ENCODE measurements around the gene NELL1. TPM values are rescaled to one million over a fixed set of nuclear protein-coding genes. Genes with fewer than 3 reads are reported as not detected.
"Not testable (repeated sequence)": the region's sequence is repeated elsewhere in the genome, so short reads cannot be mapped to it uniquely, and the experiment has no call there.

The NELL1 gene
- polyA plus RNA-seq, 5 donors = 0.28 to 2.5 (median 0.54) TPM

- DNase-seq = no peak
Measured at GRCh38 chr11:21198498-21198897, 529.1 kb downstream of the NELL1 start.

DNA sequence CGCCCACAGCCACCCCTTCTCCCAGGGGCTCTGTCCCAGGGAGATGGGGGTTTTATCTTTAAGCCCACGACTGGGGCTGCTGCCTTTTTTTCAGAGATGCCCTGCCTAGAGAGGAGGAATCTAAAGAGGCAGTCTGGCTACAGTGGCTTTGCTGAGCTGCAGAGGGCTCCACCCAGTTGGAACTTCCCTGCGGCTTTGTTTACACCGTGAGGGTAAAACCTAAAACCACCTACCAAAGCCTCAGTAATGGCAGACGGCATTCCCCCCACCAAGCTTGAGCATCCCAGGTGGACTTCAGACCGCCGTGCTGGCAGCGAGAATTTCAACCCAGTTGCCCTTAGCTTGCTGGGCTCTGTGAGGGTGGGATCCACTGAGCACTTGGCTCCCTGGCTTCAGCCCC is 535.8 kb downstream of the NELL1 start:
- DNase-seq = no peak

GRCh38 chr11:21225860-21226259 is 556.5 kb downstream of the NELL1 start:
- DNase-seq = no peak

DNA sequence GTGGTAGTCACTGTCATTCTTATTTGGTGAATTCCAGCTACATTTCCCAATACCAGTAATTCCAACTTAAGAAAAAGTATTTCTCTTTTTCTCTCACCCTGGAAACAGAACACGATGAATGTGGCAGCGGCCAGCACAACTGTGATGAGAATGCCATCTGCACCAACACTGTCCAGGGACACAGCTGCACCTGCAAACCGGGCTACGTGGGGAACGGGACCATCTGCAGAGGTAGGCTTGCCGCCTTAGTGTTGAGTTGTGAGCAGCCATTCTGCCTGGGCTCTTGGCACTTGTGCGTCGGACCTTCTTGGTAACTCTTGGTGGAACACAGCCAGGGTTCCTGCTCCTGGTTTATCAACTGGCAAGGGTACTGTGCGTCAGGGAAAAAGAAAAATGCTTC is 559.8 kb downstream of the NELL1 start:
- DNase-seq = no peak

- no peak for DNase-seq
Measured at GRCh38 chr11:21250196-21250595, 580.8 kb downstream of the NELL1 start.

- DNase-seq = no peak
Measured at GRCh38 chr11:21254055-21254454, 584.7 kb downstream of the NELL1 start.

DNA sequence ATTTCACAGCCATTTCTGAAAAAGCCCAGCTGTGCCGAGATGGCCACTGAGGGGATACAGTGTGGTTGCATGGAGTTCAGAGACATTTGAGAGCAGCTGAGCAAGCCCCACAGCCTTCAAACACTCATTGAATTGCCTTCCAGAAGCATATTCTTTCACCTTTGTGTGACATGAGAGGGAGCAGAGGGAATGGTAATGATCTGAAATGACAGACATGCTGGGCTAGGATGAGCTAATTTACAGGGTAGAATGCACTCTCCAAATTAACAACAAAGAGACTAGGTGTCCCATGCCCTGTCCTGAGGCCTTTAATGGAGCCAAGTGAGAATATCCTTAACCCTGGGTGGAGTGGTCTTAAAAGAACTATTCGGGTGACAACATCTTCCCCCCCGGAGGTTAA is 585.4 kb downstream of the NELL1 start:
- DNase-seq = no peak

DNA sequence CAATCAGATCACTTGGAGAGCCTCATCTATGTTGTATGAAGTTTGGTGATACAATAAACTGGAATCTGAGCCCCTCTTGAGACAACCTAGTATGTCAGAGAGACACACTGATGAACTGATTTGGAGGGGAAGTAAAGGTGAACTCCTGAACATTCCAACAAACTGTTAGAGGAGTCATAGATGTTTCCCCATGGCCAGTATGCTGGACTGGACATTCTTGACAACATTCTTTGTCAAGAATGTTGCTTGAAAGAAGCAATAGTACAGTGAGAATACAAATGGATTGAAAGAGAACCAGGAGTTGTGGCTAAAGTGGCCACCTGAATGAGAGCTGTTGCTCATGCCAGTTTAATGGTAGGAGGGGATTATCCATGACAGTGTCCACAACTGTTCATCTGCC is 588.1 kb downstream of the NELL1 start:
- DNase-seq = no peak

DNA sequence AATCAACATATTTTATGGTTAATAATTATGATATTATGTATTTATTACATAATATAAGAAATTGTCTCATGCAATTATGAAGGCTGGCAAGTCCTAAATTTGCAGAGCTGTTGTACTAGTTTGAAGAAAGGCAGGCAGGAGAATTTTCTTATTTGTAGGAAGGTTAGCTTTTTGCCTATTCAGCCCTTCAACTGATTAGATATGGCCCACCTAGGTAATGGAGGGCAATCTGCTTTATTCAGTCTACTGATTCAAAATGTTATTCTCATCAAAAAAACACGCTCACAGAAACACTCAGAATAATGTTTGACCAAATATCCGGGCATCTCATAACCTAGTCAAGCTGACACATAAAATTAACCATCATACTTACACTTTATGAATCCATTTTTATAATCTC is 589.0 kb downstream of the NELL1 start:
- no peak for DNase-seq

- no peak for DNase-seq
Measured at GRCh38 chr11:21260101-21260500, 590.7 kb downstream of the NELL1 start.

- no peak for DNase-seq
Measured at GRCh38 chr11:21262992-21263391, 593.6 kb downstream of the NELL1 start.

- DNase-seq = no peak
Measured at GRCh38 chr11:21264125-21264524, 594.7 kb downstream of the NELL1 start.

- DNase-seq = no peak
Measured at GRCh38 chr11:21268036-21268435, 598.6 kb downstream of the NELL1 start.

DNA sequence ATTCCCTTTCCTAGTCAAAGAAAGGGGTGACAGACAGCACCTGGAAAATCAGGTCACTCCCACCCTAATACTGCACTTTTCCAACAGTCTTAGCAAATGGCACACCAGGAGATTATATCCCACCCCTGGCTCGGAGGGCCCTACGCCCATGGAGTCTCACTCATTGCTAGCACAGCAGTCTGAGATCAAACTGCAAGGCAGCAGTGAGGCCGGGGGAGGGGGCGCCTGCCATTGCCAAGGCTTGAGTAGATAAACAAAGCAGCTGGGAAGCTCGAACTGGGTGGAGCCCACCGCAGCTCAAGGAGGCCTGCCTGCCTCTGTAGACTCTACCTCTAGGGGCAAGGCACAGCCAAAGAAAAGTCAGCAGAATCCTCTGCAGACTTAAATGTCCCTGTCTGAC is 602.8 kb downstream of the NELL1 start:
- DNase-seq = not testable (repeated sequence)

DNA sequence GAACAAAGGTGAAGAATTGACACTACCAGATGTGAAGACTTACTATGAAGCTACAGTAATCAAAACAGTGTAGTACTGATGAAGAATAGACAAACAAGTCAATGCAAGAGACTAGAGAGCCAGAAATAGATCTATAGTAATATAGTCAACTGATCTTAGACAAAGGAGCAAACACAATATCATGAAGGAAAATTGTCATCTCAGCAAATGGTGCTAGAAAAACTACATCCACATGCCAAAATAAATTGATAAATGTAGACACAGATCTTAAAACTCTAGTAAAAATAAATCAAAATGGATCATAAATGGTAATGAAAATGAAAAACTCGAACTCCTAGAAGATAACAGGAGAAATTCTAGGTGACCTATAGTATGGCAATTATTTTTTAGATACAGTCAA is 609.5 kb downstream of the NELL1 start:
- DNase-seq = no peak

DNA sequence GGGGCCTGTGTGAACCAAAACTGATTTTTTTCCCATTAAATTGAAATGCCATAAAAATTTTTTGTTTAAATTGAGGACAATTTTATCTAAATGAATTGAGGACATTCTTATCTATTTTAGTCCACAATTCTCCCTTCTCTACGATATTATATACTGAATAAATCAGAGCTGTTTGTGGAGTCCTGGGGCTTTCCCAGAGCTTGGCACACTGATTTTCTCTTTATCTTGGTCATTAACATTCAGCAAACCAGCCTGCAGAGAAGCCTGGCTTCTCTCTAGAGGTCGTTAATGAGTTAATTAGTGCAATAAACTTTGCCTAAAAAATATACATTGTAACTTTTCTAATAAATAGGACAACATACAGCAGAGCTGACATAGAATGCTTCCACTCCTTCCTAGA is 615.7 kb downstream of the NELL1 start:
- no peak for DNase-seq

GRCh38 chr11:21289686-21290085 is 620.3 kb downstream of the NELL1 start:
- DNase-seq = no peak

DNA sequence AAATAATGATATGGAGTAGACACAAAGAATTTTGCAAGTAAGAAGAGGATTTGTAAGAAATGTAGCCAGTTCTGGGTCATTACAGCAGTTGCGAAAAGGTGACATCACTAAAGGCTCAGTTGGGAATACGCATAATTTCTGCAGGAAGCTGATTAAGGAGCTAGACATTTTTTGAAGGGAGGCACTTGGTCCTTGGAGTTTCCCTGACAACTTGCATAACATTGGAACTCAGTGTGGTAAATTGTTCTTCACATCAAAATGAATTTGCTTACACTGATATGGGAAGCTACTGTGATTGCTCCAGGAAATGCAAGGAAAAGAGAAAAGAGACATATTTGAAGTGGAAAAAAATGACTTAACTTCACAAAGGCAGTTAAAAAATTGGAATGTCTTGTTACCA is 626.1 kb downstream of the NELL1 start:
- DNase-seq = no peak

- no peak for DNase-seq
Measured at GRCh38 chr11:21301981-21302380, 632.6 kb downstream of the NELL1 start.

DNA sequence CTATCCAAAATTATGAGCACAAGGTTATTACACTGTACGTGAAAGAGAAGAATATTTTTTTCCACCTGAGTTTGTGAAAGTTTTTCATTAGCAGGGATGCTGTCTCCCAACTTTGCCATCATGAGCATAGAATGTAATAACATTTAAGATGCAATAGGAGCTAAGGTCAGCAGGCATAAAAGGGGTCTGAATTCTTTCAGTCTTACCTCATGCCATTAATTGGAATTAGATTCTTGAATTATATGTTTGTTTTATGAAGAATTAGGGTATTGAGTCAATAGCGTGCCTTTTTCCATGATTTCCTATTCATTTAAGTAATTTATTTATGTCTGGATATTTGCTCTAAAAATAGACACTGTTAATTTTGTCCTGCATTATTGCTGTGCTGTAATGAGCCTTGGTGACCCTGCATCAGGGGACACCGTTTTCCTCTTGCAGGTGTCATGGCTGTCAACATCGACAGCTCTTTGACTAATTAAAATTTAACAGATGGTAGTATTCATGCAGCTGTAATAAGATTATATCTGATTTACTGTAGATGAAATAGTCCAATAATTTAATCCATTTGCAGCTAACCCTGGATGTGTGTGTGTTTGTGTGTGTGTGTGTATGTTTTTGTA is 637.5 kb downstream of the NELL1 start:
- no peak for DNase-seq

GRCh38 chr11:21307874-21308273 is 638.5 kb downstream of the NELL1 start:
- no peak for DNase-seq

DNA sequence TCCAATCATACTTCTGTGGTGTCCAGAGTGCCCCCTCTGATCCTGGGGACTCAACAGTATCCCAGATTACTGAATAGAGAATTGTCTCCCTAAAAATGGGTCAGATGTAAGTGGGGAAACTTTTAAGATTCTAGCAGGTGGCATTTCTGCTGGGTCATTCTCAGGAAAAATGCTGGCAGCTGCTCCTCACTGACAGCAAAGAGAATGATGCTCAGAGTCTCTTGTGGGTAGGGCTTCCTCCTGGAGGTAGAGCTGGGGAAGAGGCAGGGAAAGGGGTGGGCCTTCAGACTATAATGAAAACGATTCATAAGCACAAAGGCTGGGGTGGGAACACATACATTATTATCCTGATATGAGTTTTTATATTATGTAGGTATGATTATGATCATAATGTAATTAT is 647.2 kb downstream of the NELL1 start:
- no peak for DNase-seq

DNA sequence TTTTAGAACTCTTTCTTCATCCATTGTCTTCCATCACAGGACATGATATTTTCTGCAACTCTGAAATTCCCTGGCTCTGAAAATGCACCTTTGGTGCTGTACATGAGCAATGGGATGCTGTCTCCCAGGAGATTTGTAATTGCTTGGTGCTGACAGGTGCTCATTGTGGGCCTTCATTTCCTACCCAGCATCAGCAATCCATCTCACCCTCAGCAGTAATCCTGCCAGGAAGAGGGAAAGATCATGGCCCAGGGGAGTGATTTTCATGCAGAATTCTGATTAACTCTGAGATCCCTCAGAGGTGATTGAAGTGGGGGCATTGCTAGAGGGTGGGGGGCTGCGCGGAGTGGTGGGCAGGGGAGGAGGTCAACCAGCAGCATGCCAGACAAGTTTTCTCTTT is 651.7 kb downstream of the NELL1 start:
- DNase-seq = no peak

- no peak for DNase-seq
Measured at GRCh38 chr11:21321530-21321929, 652.1 kb downstream of the NELL1 start.

GRCh38 chr11:21323617-21324016 is 654.2 kb downstream of the NELL1 start:
- DNase-seq = no peak
